GM10266 (cell line): ENCODE results near the gene SATB1.

ENCODE experiments used
- DNase-seq: peaks from one replicate; pipeline ENCODE4 v3.0.0; 2012; ENCODE audit errors: extremely low spot score
- TF ChIP-seq, protein P1 (sequence below): IDR thresholded peaks from 2 replicates; pipeline ENCODE4 v1.5.1; 2012; ENCODE audit warnings: mild to moderate bottlenecking, low read depth; ENCODE audit not compliant: control insufficient read depth, insufficient read depth; ENCODE audit errors: missing control alignments

SATB1 gene

DNA sequence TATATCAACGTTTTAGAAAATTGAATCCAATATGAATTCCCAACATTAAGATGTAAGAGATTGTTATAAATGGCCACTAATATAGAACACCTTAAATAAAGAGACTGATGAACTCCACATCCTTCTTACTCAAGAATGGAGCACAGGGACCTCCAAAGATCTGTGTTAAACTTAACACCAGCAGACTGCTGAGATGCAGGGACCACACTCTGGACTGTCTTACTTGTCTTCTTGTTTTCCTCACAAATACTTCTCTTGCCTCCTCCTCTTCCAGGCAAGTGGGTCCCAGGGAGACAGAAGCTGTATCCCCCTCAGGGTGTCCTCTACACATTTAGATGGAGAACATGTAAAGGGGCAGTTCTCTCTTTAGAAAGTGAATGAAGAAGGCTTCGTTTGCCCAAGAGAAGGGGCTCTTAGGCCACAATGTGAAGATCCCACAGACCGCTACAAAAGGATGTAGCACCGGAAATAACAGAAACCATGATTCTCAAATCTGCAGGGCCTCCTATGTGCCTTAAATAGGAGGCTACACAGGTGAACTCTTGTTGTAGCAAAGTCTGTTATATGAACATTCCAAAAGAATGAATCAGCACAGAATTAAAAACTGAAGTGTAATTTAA, 52.2 kb downstream of the SATB1 start:
- TF ChIP-seq, protein P1, sequence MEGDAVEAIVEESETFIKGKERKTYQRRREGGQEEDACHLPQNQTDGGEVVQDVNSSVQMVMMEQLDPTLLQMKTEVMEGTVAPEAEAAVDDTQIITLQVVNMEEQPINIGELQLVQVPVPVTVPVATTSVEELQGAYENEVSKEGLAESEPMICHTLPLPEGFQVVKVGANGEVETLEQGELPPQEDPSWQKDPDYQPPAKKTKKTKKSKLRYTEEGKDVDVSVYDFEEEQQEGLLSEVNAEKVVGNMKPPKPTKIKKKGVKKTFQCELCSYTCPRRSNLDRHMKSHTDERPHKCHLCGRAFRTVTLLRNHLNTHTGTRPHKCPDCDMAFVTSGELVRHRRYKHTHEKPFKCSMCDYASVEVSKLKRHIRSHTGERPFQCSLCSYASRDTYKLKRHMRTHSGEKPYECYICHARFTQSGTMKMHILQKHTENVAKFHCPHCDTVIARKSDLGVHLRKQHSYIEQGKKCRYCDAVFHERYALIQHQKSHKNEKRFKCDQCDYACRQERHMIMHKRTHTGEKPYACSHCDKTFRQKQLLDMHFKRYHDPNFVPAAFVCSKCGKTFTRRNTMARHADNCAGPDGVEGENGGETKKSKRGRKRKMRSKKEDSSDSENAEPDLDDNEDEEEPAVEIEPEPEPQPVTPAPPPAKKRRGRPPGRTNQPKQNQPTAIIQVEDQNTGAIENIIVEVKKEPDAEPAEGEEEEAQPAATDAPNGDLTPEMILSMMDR, result no peak
- no peak for DNase-seq

- TF ChIP-seq, protein P1, result no peak
- no peak for DNase-seq
These were observed 54.5 kb downstream of the SATB1 start for GRCh38 chr3:18370672-18371071.

- TF ChIP-seq, protein P1, result no peak
- no peak for DNase-seq
These were observed 55.5 kb downstream of the SATB1 start for GRCh38 chr3:18369551-18370185.

DNA sequence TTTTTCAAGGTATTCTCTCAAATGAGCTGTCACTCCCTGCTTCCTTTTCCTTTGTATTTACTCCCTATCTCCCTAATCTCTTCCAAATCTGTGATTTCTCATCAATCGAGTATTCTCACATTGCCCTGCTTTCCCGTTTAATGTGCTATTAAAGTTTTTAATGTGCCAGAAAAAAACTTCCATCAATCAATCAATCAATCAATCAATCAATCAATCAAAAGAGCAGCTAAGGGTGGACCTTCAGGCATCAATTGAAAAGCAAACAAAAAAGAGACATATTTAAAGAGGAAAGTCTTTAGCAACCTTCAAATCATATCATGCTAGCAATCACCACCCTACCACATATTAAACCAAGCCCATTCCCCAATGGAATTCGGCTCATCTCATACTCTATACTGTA, 58.9 kb downstream of the SATB1 start:
- no peak for DNase-seq
- TF ChIP-seq, protein P1, result no peak

- DNase-seq, result no peak
- TF ChIP-seq, protein P1, result no peak
These were observed 61.8 kb downstream of the SATB1 start for GRCh38 chr3:18363338-18363737.

- DNase-seq, result no peak
- TF ChIP-seq, protein P1, result no peak
These were observed 67.4 kb downstream of the SATB1 start for GRCh38 chr3:18357747-18358146.

- DNase-seq, result no peak
These were observed 69.3 kb downstream of the SATB1 start for GRCh38 chr3:18355832-18356231.

More at GRCh38 chr3:18355832-18356231, 69.3 kb downstream of the SATB1 start:
- TF ChIP-seq, protein P1, result no peak
